WTC11 (cell line): ENCODE data around the gene ZNF236.

Source experiments
- CREB1 ChIP-seq: sonication (generic); formaldehyde crosslinking; IDR thresholded peaks from 2 replicates; pipeline ENCODE4 v1.8.0; 2023; ENCODE audit warnings: mild to moderate bottlenecking, missing genetic modification reagents
- ELF4 ChIP-seq: sonication (generic); formaldehyde crosslinking; IDR thresholded peaks from 2 replicates; pipeline ENCODE4 v1.8.1; 2022; ENCODE audit warnings: low read depth, mild to moderate bottlenecking, moderate library complexity, missing genetic modification reagents
- HMGA2 ChIP-seq: fragments of 250-450 bp; sonication (Bioruptor Pico); IDR thresholded peaks from 2 replicates; pipeline ENCODE4 v1.4.0; 2021; ENCODE audit warnings: mild to moderate bottlenecking, moderate library complexity
- TF ChIP-seq, protein P1 (sequence below): sonication (generic); formaldehyde crosslinking; IDR thresholded peaks from 2 replicates; pipeline ENCODE4 v1.8.1; 2022; ENCODE audit warnings: missing genetic modification reagents, borderline replicate concordance
- TF ChIP-seq, protein P2 (sequence below): fragments of 250-450 bp; sonication (Bioruptor Pico); IDR thresholded peaks from 2 replicates; pipeline ENCODE4 v1.8.0; 2021; ENCODE audit warnings: mild to moderate bottlenecking
- TF ChIP-seq, protein P3 (sequence below): fragments of 200-600 bp; IDR thresholded peaks from 2 replicates; pipeline ENCODE4 v1.8.0; 2022; ENCODE audit warnings: antibody characterized with exemption
- TF ChIP-seq, protein P4 (sequence below): sonication (generic); formaldehyde crosslinking; conservative IDR thresholded peaks from 2 replicates; pipeline ENCODE4 v1.8.1; 2022; ENCODE audit warnings: mild to moderate bottlenecking, missing genetic modification reagents

DNA sequence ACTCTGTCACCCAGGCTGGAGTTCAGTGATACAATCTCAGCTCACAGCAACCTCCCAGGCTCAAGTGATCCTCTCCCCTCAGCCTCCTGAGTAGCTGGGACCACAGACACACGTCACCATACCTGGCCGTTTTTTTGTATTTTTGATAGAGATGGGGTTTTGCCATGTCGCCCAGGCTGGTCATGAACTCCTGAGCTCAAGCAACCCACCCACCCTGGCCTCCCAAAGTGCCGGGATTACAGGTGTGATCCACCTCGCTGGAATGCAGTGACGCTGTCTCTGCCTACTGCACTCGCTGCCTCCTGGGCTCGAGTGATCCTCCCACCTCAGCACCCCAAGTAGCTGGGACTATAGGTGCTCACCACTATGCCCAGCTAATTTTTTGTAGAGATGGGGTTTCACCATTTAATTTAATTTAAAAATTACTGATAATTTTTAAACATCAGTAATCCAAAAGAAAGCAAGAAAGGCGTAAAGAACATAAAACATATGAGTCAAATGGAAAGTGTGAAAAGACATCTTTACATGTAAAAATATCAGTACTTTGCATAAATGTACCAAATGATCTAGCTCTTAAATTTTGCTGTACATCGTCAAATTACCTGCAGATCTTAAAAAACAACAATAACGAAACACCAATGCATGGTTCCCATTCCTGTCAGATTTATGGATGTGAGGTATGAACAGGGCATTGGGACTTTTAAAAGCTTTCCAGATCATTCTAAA is 2.8 kb upstream of the ZNF236 start:
- TF ChIP-seq, protein P1, sequence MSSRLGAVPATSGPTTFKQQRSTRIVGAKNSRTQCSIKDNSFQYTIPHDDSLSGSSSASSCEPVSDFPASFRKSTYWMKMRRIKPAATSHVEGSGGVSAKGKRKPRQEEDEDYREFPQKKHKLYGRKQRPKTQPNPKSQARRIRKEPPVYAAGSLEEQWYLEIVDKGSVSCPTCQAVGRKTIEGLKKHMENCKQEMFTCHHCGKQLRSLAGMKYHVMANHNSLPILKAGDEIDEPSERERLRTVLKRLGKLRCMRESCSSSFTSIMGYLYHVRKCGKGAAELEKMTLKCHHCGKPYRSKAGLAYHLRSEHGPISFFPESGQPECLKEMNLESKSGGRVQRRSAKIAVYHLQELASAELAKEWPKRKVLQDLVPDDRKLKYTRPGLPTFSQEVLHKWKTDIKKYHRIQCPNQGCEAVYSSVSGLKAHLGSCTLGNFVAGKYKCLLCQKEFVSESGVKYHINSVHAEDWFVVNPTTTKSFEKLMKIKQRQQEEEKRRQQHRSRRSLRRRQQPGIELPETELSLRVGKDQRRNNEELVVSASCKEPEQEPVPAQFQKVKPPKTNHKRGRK (CRISPR knock-in tag): no peak
- no peak for TF ChIP-seq ELF4 (CRISPR knock-in tag)
- no peak for TF ChIP-seq CREB1 (CRISPR knock-in tag)
- TF ChIP-seq, protein P2, sequence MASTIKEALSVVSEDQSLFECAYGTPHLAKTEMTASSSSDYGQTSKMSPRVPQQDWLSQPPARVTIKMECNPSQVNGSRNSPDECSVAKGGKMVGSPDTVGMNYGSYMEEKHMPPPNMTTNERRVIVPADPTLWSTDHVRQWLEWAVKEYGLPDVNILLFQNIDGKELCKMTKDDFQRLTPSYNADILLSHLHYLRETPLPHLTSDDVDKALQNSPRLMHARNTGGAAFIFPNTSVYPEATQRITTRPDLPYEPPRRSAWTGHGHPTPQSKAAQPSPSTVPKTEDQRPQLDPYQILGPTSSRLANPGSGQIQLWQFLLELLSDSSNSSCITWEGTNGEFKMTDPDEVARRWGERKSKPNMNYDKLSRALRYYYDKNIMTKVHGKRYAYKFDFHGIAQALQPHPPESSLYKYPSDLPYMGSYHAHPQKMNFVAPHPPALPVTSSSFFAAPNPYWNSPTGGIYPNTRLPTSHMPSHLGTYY (CRISPR knock-in tag): no peak
- TF ChIP-seq, protein P3, sequence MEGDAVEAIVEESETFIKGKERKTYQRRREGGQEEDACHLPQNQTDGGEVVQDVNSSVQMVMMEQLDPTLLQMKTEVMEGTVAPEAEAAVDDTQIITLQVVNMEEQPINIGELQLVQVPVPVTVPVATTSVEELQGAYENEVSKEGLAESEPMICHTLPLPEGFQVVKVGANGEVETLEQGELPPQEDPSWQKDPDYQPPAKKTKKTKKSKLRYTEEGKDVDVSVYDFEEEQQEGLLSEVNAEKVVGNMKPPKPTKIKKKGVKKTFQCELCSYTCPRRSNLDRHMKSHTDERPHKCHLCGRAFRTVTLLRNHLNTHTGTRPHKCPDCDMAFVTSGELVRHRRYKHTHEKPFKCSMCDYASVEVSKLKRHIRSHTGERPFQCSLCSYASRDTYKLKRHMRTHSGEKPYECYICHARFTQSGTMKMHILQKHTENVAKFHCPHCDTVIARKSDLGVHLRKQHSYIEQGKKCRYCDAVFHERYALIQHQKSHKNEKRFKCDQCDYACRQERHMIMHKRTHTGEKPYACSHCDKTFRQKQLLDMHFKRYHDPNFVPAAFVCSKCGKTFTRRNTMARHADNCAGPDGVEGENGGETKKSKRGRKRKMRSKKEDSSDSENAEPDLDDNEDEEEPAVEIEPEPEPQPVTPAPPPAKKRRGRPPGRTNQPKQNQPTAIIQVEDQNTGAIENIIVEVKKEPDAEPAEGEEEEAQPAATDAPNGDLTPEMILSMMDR: no peak
- TF ChIP-seq, protein P4, sequence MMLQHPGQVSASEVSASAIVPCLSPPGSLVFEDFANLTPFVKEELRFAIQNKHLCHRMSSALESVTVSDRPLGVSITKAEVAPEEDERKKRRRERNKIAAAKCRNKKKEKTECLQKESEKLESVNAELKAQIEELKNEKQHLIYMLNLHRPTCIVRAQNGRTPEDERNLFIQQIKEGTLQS (CRISPR knock-in tag): no peak
- TF ChIP-seq HMGA2 (CRISPR knock-in tag): no peak
